NOMO-1 treated with DMSO at 0.1 percent for 48 hours (cell line): ENCODE measurements around the gene SPINT2.

Experiments used
- DNase-seq: peaks from one replicate; lab custom pipeline; 2025; ENCODE audit not compliant: unreplicated experiment; lab: John Stamatoyannopoulos, UW

Gene SPINT2

GRCh38 chr19:38291855-38292254 lies 27.5 kb downstream of the SPINT2 start:
- DNase-seq: no peak

- no peak for DNase-seq
Observed at GRCh38 chr19:38293281-38293680, 28.9 kb downstream of the SPINT2 start.

GRCh38 chr19:38294090-38294489 lies 29.7 kb downstream of the SPINT2 start:
- no peak for DNase-seq

GRCh38 chr19:38298821-38299680 lies 34.7 kb downstream of the SPINT2 start:
- DNase-seq: no peak

GRCh38 chr19:38303517-38304351 lies 39.4 kb downstream of the SPINT2 start, which contains the start of gene C19orf33:
C19orf33 (plus strand) TSS chr19:38304251; CDS start chr19:38304262, 11 bp downstream.
- no peak for DNase-seq

- no peak for DNase-seq
Observed at GRCh38 chr19:38304352-38304865, 40.0 kb downstream of the SPINT2 start.

- no peak for DNase-seq
Observed at GRCh38 chr19:38304866-38305429, 40.6 kb downstream of the SPINT2 start.

GRCh38 chr19:38306236-38306635 lies 41.9 kb downstream of the SPINT2 start:
- DNase-seq: no peak

GRCh38 chr19:38307076-38307475 lies 42.7 kb downstream of the SPINT2 start:
- no peak for DNase-seq

GRCh38 chr19:38307597-38307996 lies 43.2 kb downstream of the SPINT2 start:
- DNase-seq: no peak

GRCh38 chr19:38308006-38308766 lies 43.8 kb downstream of the SPINT2 start:
- DNase-seq: no peak

- DNase-seq: no peak
Observed at GRCh38 chr19:38308926-38309614, 44.7 kb downstream of the SPINT2 start.

GRCh38 chr19:38309615-38310278 lies 45.4 kb downstream of the SPINT2 start:
- no peak for DNase-seq

- DNase-seq: no peak
Observed at GRCh38 chr19:38310279-38310670, 45.9 kb downstream of the SPINT2 start.

GRCh38 chr19:38310986-38311385 lies 46.6 kb downstream of the SPINT2 start:
- no peak for DNase-seq

GRCh38 chr19:38315657-38316476 lies 51.5 kb downstream of the SPINT2 start, which contains the start of gene YIF1B:
YIF1B (minus strand) TSS chr19:38315947; CDS start chr19:38315917, 30 bp downstream.
- peak; percentile 97 for DNase-seq

GRCh38 chr19:38316477-38317067 lies 52.2 kb downstream of the SPINT2 start:
- DNase-seq: no peak

- peak; percentile 73 for DNase-seq
Observed at GRCh38 chr19:38317104-38317612, 52.8 kb downstream of the SPINT2 start.
